Fibroblast of lung (primary cell): Measurements from ENCODE around the gene P2RY8. TPM values are rescaled to one million over a fixed set of nuclear protein-coding genes. Genes with fewer than 3 reads are reported as not detected.
A peak's percentile ranks its signal among the peaks of the same experiment; 100 is the strongest.
"Not testable (repeated sequence)": the region's sequence is repeated elsewhere in the genome, so short reads cannot be mapped to it uniquely, and the experiment has no call there.

Source experiments
- DNase-seq, 2 donors: peaks; one replicate each; pipeline versions ENCODE4 v3.0.0 to v3.0.0-alpha.2; 2010; ENCODE audit warnings: low read depth in 2 of 2
- H2AFZ ChIP-seq: 2 replicates; pipeline ENCODE4 v1.5.1; 2012; ENCODE audit warnings: low read length, control low read depth, inconsistent platforms
- H3K27ac ChIP-seq: 2 replicates; pipeline ENCODE4 v1.5.1; 2011; ENCODE audit warnings: low read length, control low read depth; ENCODE audit not compliant: insufficient read depth
- H3K27me3 ChIP-seq: 2 replicates; pipeline ENCODE4 v1.5.1; 2011; ENCODE audit warnings: mild to moderate bottlenecking, low read length; ENCODE audit not compliant: control insufficient read depth, insufficient read depth
- H3K36me3 ChIP-seq: 2 replicates; pipeline ENCODE4 v1.5.1; 2011; ENCODE audit warnings: low read length; ENCODE audit not compliant: control insufficient read depth, insufficient read depth
- H3K4me1 ChIP-seq: 2 replicates; pipeline ENCODE4 v1.5.1; 2011; ENCODE audit warnings: low read length; ENCODE audit not compliant: control insufficient read depth, insufficient read depth; ENCODE audit errors: extremely low read depth
- H3K4me2 ChIP-seq: 2 replicates; pipeline ENCODE4 v1.5.1; 2011; ENCODE audit warnings: low read length, control low read depth; ENCODE audit not compliant: insufficient read depth; ENCODE audit errors: extremely low read depth
- H3K4me3 ChIP-seq, 4 experiments: fragments of 200-600 bp in 1 of 4; sonication (generic) in 1 of 4; replicated peaks in 1 of 4; 2 replicates each; pipeline ENCODE4 v1.5.1; 2011 to 2016; ENCODE audit warnings: low read length in 4 of 4, low read depth in 3 of 4, mild to moderate bottlenecking in 3 of 4, control low read depth in 2 of 4, inconsistent platforms in 1 of 4, mixed read lengths in 1 of 4; ENCODE audit not compliant: insufficient read depth in 1 of 4; ENCODE audit errors: control extremely low read depth in 1 of 4
- H3K79me2 ChIP-seq: 2 replicates; pipeline ENCODE4 v1.5.1; 2012; ENCODE audit warnings: mild to moderate bottlenecking, low read length, inconsistent platforms; ENCODE audit not compliant: control insufficient read depth, insufficient read depth
- H3K9ac ChIP-seq: 2 replicates; pipeline ENCODE4 v1.5.1; 2011; ENCODE audit warnings: mild to moderate bottlenecking, low read length, control low read depth; ENCODE audit not compliant: insufficient read depth
- H3K9me3 ChIP-seq: 2 replicates; pipeline ENCODE4 v1.5.1; 2012; ENCODE audit warnings: low read depth, low read length; ENCODE audit not compliant: control insufficient read depth, insufficient read depth
- H4K20me1 ChIP-seq: 2 replicates; pipeline ENCODE4 v1.5.1; 2011; ENCODE audit warnings: low read length; ENCODE audit not compliant: control insufficient read depth, insufficient read depth; ENCODE audit errors: extremely low read depth
- CTCF ChIP-seq, 2 donors: IDR thresholded peaks in 1 of 2; conservative IDR thresholded peaks in 1 of 2; 1 replicate in 1 of 2; 2 replicates in 1 of 2; pipeline ENCODE4 v1.5.1; 2011 to 2012; ENCODE audit warnings: low read length in 2 of 2, control low read depth in 1 of 2, inconsistent platforms in 1 of 2, low read depth in 1 of 2, mild to moderate bottlenecking in 1 of 2
- EZH2 ChIP-seq: IDR thresholded peaks from 2 replicates; pipeline ENCODE4 v1.5.1; 2012; ENCODE audit warnings: low read length, control low read depth, mild to moderate bottlenecking; ENCODE audit errors: missing control alignments
- polyA plus RNA-seq, 2 donors: library from polyadenylated mRNA; depleted of rRNA in 1 of 2; stranded (reverse) in 1 of 2; unstranded in 1 of 2; fragments of >200 nt; gene quantifications; 2 replicates each; pipeline ENCODE4 v1.2.1, GENCODE V29; 2011 to 2012; ENCODE audit warnings: missing spikeins in 1 of 2
- total RNA-seq: library from RNA; depleted of rRNA; stranded (reverse); fragments of >200 nt; gene quantifications from 2 replicates; pipeline ENCODE4 v1.2.1, GENCODE V29; 2014

Gene P2RY8
- total and polyA plus RNA-seq, 2 donors (not counting 1 experiment from before 2014, with no cell fraction given) = not detected

GRCh38 chrX:1450361-1451161 is 86.4 kb downstream of the P2RY8 start:
- Histone ChIP-seq H4K20me1 (no peaks in the 10 kb centered on the region), H3K4me3 (peak overlapping the region in 1 of 4 experiments; percentile 84), H3K9me3 (no peaks in the 10 kb centered on the region), H3K9ac (no peak overlapping the region), H3K27ac (no peak overlapping the region), H3K4me2 (no peak overlapping the region), H3K4me1 (no peaks in the 10 kb centered on the region), H3K27me3 (no peaks in the 10 kb centered on the region), H3K79me2 (peaks cover 22% of the 10 kb centered on the region), H2AFZ (no peak overlapping the region), H3K36me3 (no peaks in the 10 kb centered on the region)
- no peak for TF ChIP-seq CTCF (conservative IDR thresholded peaks at IDR 0.05 in 1 of 2, IDR thresholded peaks at IDR 0.05 in 1 of 2; ENCODE audit: low read depth in 1 of 2, low read length in 2 of 2)
- no peak for TF ChIP-seq EZH2
- no peak for DNase-seq

- Histone ChIP-seq H2AFZ (no peak overlapping the region), H3K4me3 (no peak overlapping the region), H3K27me3 (no peaks in the 10 kb centered on the region), H3K27ac (no peak overlapping the region), H3K9me3 (no peaks in the 10 kb centered on the region), H3K79me2 (peaks cover 22% of the 10 kb centered on the region), H4K20me1 (no peaks in the 10 kb centered on the region), H3K4me1 (no peaks in the 10 kb centered on the region), H3K36me3 (no peaks in the 10 kb centered on the region), H3K9ac (no peak overlapping the region), H3K4me2 (no peak overlapping the region)
- TF ChIP-seq EZH2 (no peak), CTCF (conservative IDR thresholded peaks at IDR 0.05 in 1 of 2, IDR thresholded peaks at IDR 0.05 in 1 of 2; ENCODE audit: low read depth in 1 of 2, low read length in 2 of 2) (no peak)
- no peak for DNase-seq
Measured at GRCh38 chrX:1449823-1450149, 87.2 kb downstream of the P2RY8 start.

- TF ChIP-seq EZH2 (no peak), CTCF (conservative IDR thresholded peaks at IDR 0.05 in 1 of 2, IDR thresholded peaks at IDR 0.05 in 1 of 2; ENCODE audit: low read depth in 1 of 2, low read length in 2 of 2) (no peak)
- H2AFZ ChIP-seq = no peak overlapping the region
- no peak overlapping the region for H3K27ac ChIP-seq
- H3K36me3 ChIP-seq = no peaks in the 10 kb centered on the region
- H4K20me1 ChIP-seq = no peaks in the 10 kb centered on the region
- H3K4me1 ChIP-seq = no peaks in the 10 kb centered on the region
- no peak for DNase-seq
- no peaks in the 10 kb centered on the region for H3K9me3 ChIP-seq
- peaks cover 22% of the 10 kb centered on the region for H3K79me2 ChIP-seq
- H3K4me2 ChIP-seq = no peak overlapping the region
- no peak overlapping the region for H3K4me3 ChIP-seq
- no peak overlapping the region for H3K9ac ChIP-seq
- H3K27me3 ChIP-seq = no peaks in the 10 kb centered on the region
Measured at GRCh38 chrX:1449036-1449822, 87.8 kb downstream of the P2RY8 start.

DNA sequence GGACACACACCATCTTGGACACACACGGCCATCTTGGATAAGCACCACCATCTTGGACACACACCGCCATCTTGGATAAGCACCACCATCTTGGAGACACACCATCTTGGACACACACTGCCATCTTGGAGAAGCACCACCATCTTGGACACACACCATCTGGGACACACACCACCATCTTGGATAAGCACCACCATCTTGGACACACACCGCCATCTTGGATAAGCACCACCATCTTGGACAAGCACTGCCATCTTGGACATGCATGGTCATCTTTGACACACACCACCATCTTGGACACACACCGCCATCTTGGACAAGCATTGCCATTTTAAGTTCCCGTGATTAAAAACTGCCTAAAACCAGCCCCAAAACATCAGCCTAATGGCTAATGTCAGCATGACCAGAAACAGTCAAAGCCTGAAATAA is 88.4 kb downstream of the P2RY8 start:
- not testable (repeated sequence) for H3K4me3 ChIP-seq, H3K4me1 ChIP-seq, H4K20me1 ChIP-seq, H3K27ac ChIP-seq, H3K9ac ChIP-seq, H3K36me3 ChIP-seq, H3K4me2 ChIP-seq, H3K27me3 ChIP-seq, H3K9me3 ChIP-seq, H2AFZ ChIP-seq, DNase-seq
- H3K79me2 ChIP-seq = peaks cover 22% of the 10 kb centered on the region
